Measurements from ENCODE around the gene CBLL1. TPM values are rescaled to one million over a fixed set of nuclear protein-coding genes. Genes with fewer than 3 reads are reported as not detected.

CBLL1 gene
- polyA plus RNA-seq, 1 of the 3 experiments (the other 2 are of a cell fraction) = 28.8 TPM

DNA sequence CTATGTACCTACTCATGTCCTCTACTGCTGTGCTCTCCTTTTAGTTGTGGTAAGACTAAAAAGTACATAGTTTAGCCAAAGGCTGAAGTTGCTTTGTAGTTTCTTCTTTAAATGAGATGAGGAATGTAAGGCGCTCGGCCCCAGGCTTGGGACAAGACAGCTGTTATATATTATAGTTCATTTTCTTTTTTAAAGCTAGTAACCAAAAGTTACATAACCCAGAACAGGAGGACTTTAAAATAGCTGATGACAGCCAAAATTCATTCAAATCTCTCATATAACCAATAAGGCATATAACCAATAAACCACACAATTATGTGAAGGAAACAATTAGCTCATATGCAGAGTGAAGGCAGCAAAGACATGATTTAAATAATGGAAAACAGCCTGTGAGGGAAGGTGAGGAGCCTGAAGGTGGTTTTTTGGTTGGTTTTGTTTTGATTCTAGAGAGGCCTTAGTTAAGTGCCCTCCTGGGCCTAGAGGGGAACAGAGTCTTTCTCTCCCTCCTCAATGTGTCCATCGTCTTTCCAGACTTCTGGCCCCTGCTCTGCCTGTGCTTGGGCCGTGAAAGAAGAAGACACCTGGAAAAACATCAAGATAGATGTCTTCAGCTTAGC is 47.5 kb upstream of the CBLL1 start:
- no peaks in the 10 kb centered on the region for H4K20me1 ChIP-seq (ENCODE audit: insufficient read depth)
- H3K4me3 ChIP-seq (ENCODE audit: low read depth in 2 of 2, low read length in 1 of 2) = no peak overlapping the region
- TF ChIP-seq RCOR1 (IDR thresholded peaks at IDR 0.05; ENCODE audit: low read length) (0 out of 2 replicates have a peak, but pooled peaks have one; percentile 13), SIN3A (IDR thresholded peaks at IDR 0.05; ENCODE audit: borderline replicate concordance, low read depth, low read length) (no peak), FOXM1 (IDR thresholded peaks at IDR 0.05; ENCODE audit: low read depth) (no peak), ELF1 (IDR thresholded peaks at IDR 0.05) (no peak), TCF12 (IDR thresholded peaks at IDR 0.05) (peak; percentile 43)
- H3K79me2 ChIP-seq (ENCODE audit: insufficient read depth) = no peaks in the 10 kb centered on the region
- ChIA-PET CTCF (interaction anchor here (0.7 to 1.2 kb wide), 5 partner anchors 11 to 35 kb away, joined by 3 to 4 read pairs (median 3); no protein-coding TSS in a partner anchor), POLR2A (interaction anchor here (0.7 kb wide), 1 partner anchor 15 kb away, joined by 3 read pairs; no protein-coding TSS in a partner anchor)
- no peak overlapping the region for H2AFZ ChIP-seq (ENCODE audit: low read depth)
- 74% methylated on average over 4 of the region's 4 CpGs for WGBS (ENCODE audit: low lambda C conversion rate)
- H3K9me3 ChIP-seq = no peaks in the 10 kb centered on the region
- peaks cover 13 to 23% of the 10 kb centered on the region in 2 experiments; a peak in 3 of 4 replicates for H3K4me1 ChIP-seq (ENCODE audit: control insufficient read depth in 1 of 2, insufficient read depth in 2 of 2, low read depth in 1 of 2, low read length in 1 of 2)
- no peak overlapping the region for H3K4me2 ChIP-seq
- H3F3A ChIP-seq (replicated peaks; ENCODE audit: insufficient read depth) = no peaks in the 10 kb centered on the region
- no peaks in the 10 kb centered on the region for H3K27me3 ChIP-seq (ENCODE audit: insufficient read depth)
- no peaks in the 10 kb centered on the region for H3K36me3 ChIP-seq (replicated peaks in 1 of 2; ENCODE audit: control insufficient read depth in 1 of 2, insufficient read depth in 2 of 2, low read length in 1 of 2)
- H3K27ac ChIP-seq (ENCODE audit: low read depth in 2 of 2, low read length in 1 of 2) = peak overlapping the region in 1 of 2 experiments; percentile 43; a peak in 2 of 4 replicates
- no peak overlapping the region for H3K9ac ChIP-seq
- H3K9me2 ChIP-seq = no peaks in the 10 kb centered on the region
- DNase-seq = no peak

- 77% methylated on average over 7 of the region's 7 CpGs for WGBS (ENCODE audit: low lambda C conversion rate)
- ChIA-PET CTCF (interaction anchor here (0.6 to 1.2 kb wide), 3 partner anchors 11 to 36 kb away, joined by 3 to 4 read pairs (median 3); partner anchors contain the start of gene SLC26A4), POLR2A (no interaction called here)
- TF ChIP-seq TAF1 (IDR thresholded peaks at IDR 0.05; ENCODE audit: borderline replicate concordance, low read depth, low read length) (no peak), CHD2 (IDR thresholded peaks at IDR 0.05; ENCODE audit: low read length, partially characterized antibody) (peak; percentile 18), RXRA (IDR thresholded peaks at IDR 0.05; ENCODE audit: borderline replicate concordance, low read depth) (no peak), TEAD4 (IDR thresholded peaks at IDR 0.05; ENCODE audit: borderline replicate concordance, insufficient read depth) (no peak), MEF2A (IDR thresholded peaks at IDR 0.05; ENCODE audit: borderline replicate concordance, low read depth) (no peak), EP300 (IDR thresholded peaks at IDR 0.05; ENCODE audit: borderline replicate concordance in 1 of 2, low read depth in 1 of 2, low read length in 1 of 2) (peak in 1 of 2 experiments; percentile 46; a peak in 1 of 4 replicates), GABPA (IDR thresholded peaks at IDR 0.05; ENCODE audit: low read depth) (no peak), POLR2AphosphoS5 (IDR thresholded peaks at IDR 0.05; ENCODE audit: low read depth, low read length) (no peak), ZBTB33 (IDR thresholded peaks at IDR 0.05; ENCODE audit: borderline replicate concordance, low read depth) (no peak), CTCF (IDR thresholded peaks at IDR 0.05) (no peak), REST (IDR thresholded peaks at IDR 0.05; ENCODE audit: low read depth, low read length) (no peak)
- TF ChIP-seq, protein P1, sequence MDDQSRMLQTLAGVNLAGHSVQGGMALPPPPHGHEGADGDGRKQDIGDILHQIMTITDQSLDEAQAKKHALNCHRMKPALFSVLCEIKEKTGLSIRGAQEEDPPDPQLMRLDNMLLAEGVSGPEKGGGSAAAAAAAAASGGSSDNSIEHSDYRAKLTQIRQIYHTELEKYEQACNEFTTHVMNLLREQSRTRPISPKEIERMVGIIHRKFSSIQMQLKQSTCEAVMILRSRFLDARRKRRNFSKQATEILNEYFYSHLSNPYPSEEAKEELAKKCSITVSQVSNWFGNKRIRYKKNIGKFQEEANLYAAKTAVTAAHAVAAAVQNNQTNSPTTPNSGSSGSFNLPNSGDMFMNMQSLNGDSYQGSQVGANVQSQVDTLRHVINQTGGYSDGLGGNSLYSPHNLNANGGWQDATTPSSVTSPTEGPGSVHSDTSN (IDR thresholded peaks at IDR 0.05) = no peak
These were observed 46.5 kb upstream of the CBLL1 start for GRCh38 chr7:107697321-107698049.

More at GRCh38 chr7:107697321-107698049, 46.5 kb upstream of the CBLL1 start:
- Histone ChIP-seq H3K27ac (ENCODE audit: low read depth in 2 of 2, low read length in 1 of 2) (peak overlapping the region in 1 of 2 experiments; percentile 43; a peak in 1 of 4 replicates), H3K4me3 (ENCODE audit: low read depth in 2 of 2, low read length in 1 of 2) (no peak overlapping the region), H2AFZ (ENCODE audit: low read depth) (no peak overlapping the region), H3K9ac (no peak overlapping the region), H3F3A (replicated peaks; ENCODE audit: insufficient read depth) (no peaks in the 10 kb centered on the region), H3K9me3 (no peaks in the 10 kb centered on the region), H3K79me2 (ENCODE audit: insufficient read depth) (no peaks in the 10 kb centered on the region), H3K9me2 (no peaks in the 10 kb centered on the region), H3K36me3 (replicated peaks in 1 of 2; ENCODE audit: control insufficient read depth in 1 of 2, insufficient read depth in 2 of 2, low read length in 1 of 2) (no peaks in the 10 kb centered on the region), H3K4me2 (no peak overlapping the region), H3K4me1 (ENCODE audit: control insufficient read depth in 1 of 2, insufficient read depth in 2 of 2, low read depth in 1 of 2, low read length in 1 of 2) (peaks cover 4 to 21% of the 10 kb centered on the region in 2 experiments; a peak in 2 of 4 replicates), H4K20me1 (ENCODE audit: insufficient read depth) (no peaks in the 10 kb centered on the region), H3K27me3 (ENCODE audit: insufficient read depth) (no peaks in the 10 kb centered on the region)
- DNase-seq = peak; percentile 12

Data from SK-N-SH (cell line).